Measurements from ENCODE around the gene RXRA.

The RXRA gene

DNA sequence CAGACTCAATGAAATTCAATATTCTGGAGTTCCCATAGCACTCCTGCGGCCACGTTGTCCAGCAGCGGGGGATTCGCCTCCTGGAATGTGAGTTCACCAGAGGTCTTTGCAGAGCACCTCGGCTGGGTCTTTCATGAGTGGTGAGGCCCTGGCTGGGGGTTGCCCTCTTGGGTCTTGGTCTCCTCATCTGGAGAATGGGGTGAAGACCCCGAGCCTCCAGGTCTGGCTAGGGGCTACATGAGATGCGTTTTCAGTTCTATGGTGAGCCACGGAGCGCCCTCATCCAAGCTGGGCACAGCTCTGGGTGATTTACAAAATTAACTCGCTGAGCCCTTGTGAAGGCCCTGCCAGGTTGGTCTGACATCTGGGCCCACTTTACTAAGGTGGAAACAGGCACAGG, 37.5 kb upstream of the RXRA start:
- H3K36me3 ChIP-seq (ENCODE audit: insufficient read depth, low read length) = no peaks in the 10 kb centered on the region
- H2AFZ ChIP-seq (ENCODE audit: low read depth, low read length) = no peak overlapping the region
- peaks cover 27% of the 10 kb centered on the region for H3K27me3 ChIP-seq (ENCODE audit: insufficient read depth, low read length)
- peaks cover 2% of the 10 kb centered on the region for H3K9me3 ChIP-seq (ENCODE audit: low read length)
- H3K4me3 ChIP-seq (ENCODE audit: low read length) = no peak overlapping the region
- H3K4me1 ChIP-seq (ENCODE audit: insufficient read depth, low read length) = peaks cover 10% of the 10 kb centered on the region

DNA sequence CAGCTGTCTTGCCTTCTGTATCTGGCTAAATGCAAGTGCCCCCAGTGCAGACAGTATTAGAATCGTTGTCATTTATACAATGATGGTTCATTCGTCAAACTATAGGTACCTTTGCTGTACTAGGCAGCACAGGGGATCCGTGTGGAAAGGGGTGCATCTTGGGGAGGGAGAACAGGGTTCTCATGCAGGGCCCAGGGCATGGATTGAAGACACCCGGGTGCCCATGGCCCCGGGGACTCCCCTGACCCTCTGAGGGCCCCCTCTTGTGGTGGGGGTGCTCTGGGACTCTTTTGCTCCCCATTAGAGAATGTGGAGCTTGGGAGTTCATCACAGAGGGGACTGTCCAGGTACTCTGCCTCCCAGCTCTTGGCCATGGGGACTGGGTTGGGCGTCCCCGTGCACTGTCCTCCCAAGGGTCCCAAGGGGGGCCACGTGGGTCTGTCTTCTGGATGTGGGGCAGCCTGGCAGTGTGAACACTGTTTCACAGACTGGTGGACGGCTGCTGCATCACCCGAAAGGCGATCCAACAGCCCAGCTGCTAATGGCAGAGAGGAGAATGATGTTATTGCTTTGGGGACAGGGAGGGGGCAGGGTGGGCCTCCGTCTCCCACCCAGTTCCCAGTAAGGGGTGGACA, 36.9 kb upstream of the RXRA start:
- H3K27me3 ChIP-seq (ENCODE audit: insufficient read depth, low read length) = peaks cover 27% of the 10 kb centered on the region
- peaks cover 16% of the 10 kb centered on the region for H3K4me1 ChIP-seq (ENCODE audit: insufficient read depth, low read length)
- no peaks in the 10 kb centered on the region for H3K36me3 ChIP-seq (ENCODE audit: insufficient read depth, low read length)
- no peak overlapping the region for H2AFZ ChIP-seq (ENCODE audit: low read depth, low read length)
- H3K4me3 ChIP-seq (ENCODE audit: low read length) = no peak overlapping the region
- peaks cover 2% of the 10 kb centered on the region for H3K9me3 ChIP-seq (ENCODE audit: low read length)

DNA sequence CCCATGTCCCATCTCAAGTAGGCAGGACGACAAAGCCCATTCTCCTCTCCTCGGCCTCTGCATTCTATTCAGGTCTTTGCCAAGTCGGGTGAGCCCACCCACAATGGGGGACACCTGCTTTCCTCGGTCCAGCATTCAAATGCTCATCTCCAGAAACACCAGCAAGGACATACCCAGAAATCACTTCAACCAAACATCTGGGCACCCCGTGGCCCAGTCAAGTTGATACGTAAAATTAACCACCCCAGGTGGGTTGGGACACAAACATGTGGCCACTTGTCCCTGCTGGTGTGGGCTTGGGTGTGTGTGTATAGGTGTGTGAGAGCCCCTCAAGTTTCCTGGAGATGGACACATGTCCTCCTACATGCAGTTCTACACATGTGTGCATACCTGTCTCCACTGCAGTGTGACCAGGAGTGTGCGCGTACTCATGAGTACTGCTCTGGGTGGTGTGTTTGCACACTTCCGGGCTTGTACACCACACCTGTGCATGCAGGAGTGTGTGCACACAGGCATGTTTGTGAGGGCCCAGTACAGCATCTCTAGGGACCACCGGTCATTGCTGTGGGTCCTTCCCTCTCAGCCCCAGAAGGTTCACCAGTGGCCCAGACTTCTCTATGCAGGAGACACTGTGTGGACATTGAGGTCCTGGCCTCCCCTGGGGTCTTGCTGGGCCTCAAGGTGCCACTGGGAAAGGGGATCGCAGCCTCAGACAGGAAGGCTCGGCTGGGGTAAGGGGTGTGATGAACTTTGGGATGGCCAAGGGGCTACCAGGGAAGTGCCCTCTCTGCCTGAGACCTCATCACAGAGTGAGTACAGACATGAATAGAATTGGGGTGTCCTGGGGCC, 35.4 kb upstream of the RXRA start:
- no peak overlapping the region for H2AFZ ChIP-seq (ENCODE audit: low read depth, low read length)
- no peak overlapping the region for H3K4me3 ChIP-seq (ENCODE audit: low read length)
- peaks cover 27% of the 10 kb centered on the region for H3K27me3 ChIP-seq (ENCODE audit: insufficient read depth, low read length)
- H3K36me3 ChIP-seq (ENCODE audit: insufficient read depth, low read length) = no peaks in the 10 kb centered on the region
- H3K9me3 ChIP-seq (ENCODE audit: low read length) = peaks cover 2% of the 10 kb centered on the region
- H3K4me1 ChIP-seq (ENCODE audit: insufficient read depth, low read length) = peaks cover 19% of the 10 kb centered on the region

DNA sequence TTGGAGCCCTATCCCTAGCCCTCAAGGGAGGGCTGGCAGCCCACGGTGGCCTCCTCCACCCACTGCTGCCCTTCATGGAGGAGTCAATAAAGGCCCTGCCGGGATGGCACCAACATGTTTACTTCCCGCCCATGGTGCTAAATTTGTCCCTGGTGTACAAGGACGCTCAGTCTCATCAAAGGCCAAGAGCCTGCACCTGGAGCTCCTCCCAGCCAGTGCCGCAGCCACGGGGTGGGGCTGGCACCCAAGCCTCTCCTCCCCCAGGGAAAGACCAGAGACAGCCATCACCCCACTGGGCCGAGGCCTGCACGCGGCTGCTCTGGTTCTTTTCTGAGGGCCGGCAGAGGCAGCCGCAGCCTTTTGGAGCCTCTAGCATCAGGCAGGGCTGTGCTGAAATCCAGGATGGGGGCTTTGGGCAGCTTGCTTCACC, 34.8 kb upstream of the RXRA start:
- Histone ChIP-seq H3K9me3 (ENCODE audit: low read length) (peaks cover 2% of the 10 kb centered on the region), H3K4me3 (ENCODE audit: low read length) (no peak overlapping the region), H3K27me3 (ENCODE audit: insufficient read depth, low read length) (peaks cover 27% of the 10 kb centered on the region), H3K4me1 (ENCODE audit: insufficient read depth, low read length) (peaks cover 23% of the 10 kb centered on the region), H3K36me3 (ENCODE audit: insufficient read depth, low read length) (no peaks in the 10 kb centered on the region), H2AFZ (ENCODE audit: low read depth, low read length) (no peak overlapping the region)

DNA sequence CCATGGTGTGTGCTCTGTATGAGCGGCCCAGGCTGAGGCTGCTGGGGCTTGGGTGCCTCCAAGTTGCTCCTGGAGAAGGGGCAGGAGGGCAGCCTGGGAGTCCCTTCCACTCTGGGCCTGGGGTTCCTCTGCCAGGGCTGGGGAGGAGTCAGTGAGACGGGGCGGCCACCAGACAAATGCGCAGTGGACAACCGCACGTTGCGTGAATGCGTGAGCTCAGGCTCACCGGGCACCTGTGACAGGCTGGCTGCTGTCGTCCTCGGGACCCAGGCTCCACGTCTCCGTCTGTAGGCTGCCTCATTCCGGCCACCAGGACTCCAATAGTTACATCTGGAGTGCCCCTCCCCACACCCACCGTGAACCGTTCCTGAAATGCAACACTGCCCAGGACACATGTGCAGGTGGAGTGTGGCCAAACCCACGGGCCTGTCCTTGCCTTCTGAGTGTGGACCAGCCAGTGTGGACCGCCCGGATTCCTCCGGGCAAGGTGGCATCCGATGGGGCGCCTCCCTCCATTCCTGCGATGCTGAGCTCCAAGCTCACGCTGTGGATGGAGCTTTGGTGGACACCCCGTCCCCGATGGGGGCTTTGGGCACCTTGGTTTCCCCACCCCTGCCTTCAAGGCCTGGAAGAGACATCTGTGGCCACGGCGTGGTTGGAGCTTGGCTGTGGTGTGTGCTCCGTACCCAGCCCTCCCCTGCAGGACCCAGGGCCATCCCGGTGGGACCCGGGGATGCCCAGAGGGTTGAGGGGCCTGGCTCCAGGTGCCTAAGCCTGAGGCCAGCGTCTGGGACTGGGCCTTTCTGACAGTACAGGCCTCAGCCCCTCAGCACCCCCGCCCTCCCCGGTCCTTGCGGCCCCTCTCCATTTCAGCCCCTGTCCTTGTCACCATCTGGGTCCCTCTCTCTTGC, 34.0 kb upstream of the RXRA start:
- peaks cover 30% of the 10 kb centered on the region for H3K4me1 ChIP-seq (ENCODE audit: insufficient read depth, low read length)
- H3K36me3 ChIP-seq (ENCODE audit: insufficient read depth, low read length) = no peaks in the 10 kb centered on the region
- no peak overlapping the region for H3K4me3 ChIP-seq (ENCODE audit: low read length)
- H3K9me3 ChIP-seq (ENCODE audit: low read length) = peaks cover 2% of the 10 kb centered on the region
- no peak overlapping the region for H2AFZ ChIP-seq (ENCODE audit: low read depth, low read length)
- peaks cover 20% of the 10 kb centered on the region for H3K27me3 ChIP-seq (ENCODE audit: insufficient read depth, low read length)

DNA sequence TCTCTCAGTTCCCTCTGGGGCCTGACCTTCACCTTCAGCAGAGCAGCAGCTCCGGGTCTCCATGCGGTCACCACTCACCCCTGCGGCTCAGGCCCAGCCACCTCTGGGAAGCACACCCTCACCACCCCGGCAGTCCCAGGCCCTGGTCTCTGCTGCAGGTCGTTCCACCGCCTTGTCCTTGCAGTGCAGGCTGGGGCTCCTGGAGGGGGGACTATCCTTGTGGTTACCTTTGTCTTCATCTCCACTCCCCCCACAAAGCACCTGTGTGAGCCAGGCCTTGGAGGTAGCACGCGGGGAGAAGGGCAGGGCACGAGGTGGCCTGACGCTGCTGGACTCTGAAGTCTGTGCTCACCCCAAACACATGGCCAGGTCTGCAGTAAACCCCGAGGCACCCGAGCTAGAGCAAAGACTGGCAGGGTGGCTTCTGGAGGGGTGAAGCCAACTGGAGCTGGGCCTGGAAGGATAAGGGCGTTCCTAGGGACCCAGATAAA, 33.2 kb upstream of the RXRA start:
- Histone ChIP-seq H3K27me3 (ENCODE audit: insufficient read depth, low read length) (peaks cover 19% of the 10 kb centered on the region), H3K4me1 (ENCODE audit: insufficient read depth, low read length) (peaks cover 32% of the 10 kb centered on the region), H2AFZ (ENCODE audit: low read depth, low read length) (no peak overlapping the region), H3K4me3 (ENCODE audit: low read length) (no peak overlapping the region), H3K9me3 (ENCODE audit: low read length) (peaks cover 2% of the 10 kb centered on the region), H3K36me3 (ENCODE audit: insufficient read depth, low read length) (no peaks in the 10 kb centered on the region)

DNA sequence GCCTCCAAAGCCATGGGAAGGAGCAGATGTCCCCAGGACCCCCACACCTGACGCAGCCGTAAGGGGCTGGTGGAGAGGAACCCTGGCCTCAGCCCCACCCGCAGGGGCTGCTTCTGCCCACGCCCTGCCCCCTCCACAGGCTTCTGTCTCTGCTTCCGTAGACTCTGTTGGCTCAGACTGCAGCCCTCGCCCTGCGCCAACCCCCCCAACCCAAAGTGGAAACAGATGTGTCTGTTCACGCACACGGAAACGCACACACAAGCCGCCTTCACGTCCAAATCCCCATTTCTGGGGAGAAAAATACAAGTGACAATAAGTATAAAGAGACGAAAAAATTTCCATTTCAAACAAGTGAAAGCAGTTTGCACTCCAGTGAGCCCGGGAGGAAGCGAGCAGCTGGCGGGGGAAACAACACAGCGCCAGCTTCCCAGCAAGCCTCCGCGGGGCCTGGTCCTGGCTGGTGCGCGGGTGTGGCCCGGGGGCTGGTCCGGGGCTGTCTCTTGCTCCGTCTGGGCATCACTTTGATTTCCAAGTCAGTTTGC, 32.6 kb upstream of the RXRA start:
- Histone ChIP-seq H3K4me1 (ENCODE audit: insufficient read depth, low read length) (peaks cover 32% of the 10 kb centered on the region), H3K36me3 (ENCODE audit: insufficient read depth, low read length) (no peaks in the 10 kb centered on the region), H3K4me3 (ENCODE audit: low read length) (peak overlapping the region; percentile 5), H3K9me3 (ENCODE audit: low read length) (peaks cover 2% of the 10 kb centered on the region), H2AFZ (ENCODE audit: low read depth, low read length) (peak overlapping the region; percentile 12), H3K27me3 (ENCODE audit: insufficient read depth, low read length) (peaks cover 17% of the 10 kb centered on the region)

DNA sequence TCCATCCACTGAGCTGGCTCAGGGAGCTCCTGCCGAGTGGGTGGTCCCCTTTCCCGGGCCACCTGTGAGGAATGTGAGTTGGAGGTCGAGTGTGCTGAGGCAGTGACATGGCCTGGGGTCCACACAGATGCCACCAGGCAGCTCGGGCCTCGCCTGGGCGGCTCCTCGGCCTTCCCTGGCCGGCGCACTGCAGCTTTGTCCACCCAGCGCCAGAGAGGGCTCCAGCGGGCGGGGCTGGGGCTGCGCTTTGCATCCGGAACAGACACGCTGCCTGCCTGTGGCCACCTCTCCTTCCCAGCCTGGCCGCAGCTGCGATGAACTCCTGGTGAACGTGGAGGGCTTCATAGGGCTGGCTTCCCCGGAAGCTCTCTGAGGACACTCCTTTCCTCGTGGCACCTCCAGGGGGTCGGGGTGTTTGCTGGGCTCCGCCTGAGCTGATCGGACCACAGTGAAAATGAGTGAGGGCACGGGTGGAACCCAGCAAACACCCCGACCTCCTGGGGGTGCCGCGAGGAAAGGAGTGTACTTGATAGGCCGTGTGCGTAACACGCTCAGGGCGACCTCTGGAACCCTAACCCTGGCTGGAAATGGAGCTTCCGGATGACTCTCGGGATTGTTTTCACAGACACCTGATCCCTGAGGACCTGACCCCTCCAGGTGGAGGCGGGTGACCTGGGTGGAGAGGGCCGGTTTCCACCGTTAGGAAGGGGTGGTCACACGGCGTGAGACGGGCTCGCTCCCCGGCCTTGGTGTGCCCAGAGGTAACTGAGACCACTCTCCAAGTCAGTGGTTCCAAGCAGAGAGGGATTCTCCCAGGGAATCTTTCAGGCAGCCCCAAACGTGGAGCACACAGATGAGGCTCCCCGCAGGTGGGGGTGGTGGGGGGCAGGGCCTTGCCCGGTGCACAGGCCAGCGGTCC, 31.8 kb upstream of the RXRA start:
- Histone ChIP-seq H3K27me3 (ENCODE audit: insufficient read depth, low read length) (peaks cover 17% of the 10 kb centered on the region), H3K4me1 (ENCODE audit: insufficient read depth, low read length) (peaks cover 32% of the 10 kb centered on the region), H3K36me3 (ENCODE audit: insufficient read depth, low read length) (no peaks in the 10 kb centered on the region), H3K4me3 (ENCODE audit: low read length) (peak overlapping the region; percentile 5), H3K9me3 (ENCODE audit: low read length) (peaks cover 2% of the 10 kb centered on the region), H2AFZ (ENCODE audit: low read depth, low read length) (peak overlapping the region; percentile 12)

DNA sequence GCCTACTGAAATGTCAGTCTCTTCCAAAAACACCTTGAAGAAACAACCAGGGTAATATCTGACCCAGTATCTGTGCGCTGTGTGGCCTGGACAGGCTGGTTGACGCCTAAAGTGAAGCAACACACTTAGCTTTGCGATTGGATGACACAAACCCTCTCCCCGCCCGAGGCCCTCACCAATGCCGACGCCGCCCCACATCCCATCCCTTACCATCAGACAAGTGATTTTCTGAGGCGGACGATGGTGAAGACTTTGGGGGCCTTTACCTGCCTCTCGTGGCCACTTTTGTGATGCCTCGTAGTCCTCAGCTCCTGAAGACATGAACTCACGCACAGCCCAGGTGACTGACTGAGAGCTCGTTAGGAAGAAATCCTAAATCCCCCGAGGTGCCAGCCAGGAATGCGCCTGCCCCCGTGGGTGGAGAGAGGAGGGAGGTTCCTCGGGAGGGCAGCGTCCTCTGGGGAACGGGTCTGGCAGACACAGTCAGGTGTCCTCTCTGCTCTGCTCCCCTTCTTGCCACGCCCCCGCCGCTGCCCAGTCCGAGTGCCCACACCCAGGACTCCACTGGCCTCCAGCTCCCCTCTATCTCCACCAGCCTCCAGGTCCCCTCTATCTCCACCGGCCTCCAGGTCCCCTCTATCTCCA, 31.0 kb upstream of the RXRA start:
- peaks cover 2% of the 10 kb centered on the region for H3K9me3 ChIP-seq (ENCODE audit: low read length)
- no peak overlapping the region for H2AFZ ChIP-seq (ENCODE audit: low read depth, low read length)
- no peak overlapping the region for H3K4me3 ChIP-seq (ENCODE audit: low read length)
- peaks cover 17% of the 10 kb centered on the region for H3K27me3 ChIP-seq (ENCODE audit: insufficient read depth, low read length)
- peaks cover 32% of the 10 kb centered on the region for H3K4me1 ChIP-seq (ENCODE audit: insufficient read depth, low read length)
- H3K36me3 ChIP-seq (ENCODE audit: insufficient read depth, low read length) = no peaks in the 10 kb centered on the region

DNA sequence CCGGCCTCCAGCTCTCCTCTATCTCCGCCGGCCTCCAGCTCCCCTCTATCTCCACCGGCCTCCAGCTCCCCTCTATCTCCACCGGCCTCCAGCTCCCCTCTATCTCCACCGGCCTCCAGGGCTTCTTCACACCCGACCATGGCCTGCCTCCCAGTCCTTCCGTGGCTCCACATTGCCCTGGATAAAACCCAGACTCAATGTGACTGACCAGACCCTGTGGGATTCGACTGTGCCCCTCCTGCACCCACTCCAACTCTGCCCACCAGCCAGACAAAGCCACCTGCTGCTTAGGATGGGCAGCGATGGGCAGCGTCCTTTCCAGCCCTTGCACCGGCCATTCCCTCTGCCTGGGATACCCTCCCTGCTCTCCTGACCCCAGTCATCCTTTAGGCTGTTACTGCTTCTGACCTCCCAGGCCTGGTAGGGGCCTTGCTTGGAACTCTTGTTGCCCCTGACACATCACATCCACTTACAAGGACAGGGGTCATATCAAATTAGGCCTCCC, 30.5 kb upstream of the RXRA start:
- H3K9me3 ChIP-seq (ENCODE audit: low read length) = peaks cover 1% of the 10 kb centered on the region
- H3K36me3 ChIP-seq (ENCODE audit: insufficient read depth, low read length) = no peaks in the 10 kb centered on the region
- H3K4me1 ChIP-seq (ENCODE audit: insufficient read depth, low read length) = peaks cover 32% of the 10 kb centered on the region
- H2AFZ ChIP-seq (ENCODE audit: low read depth, low read length) = no peak overlapping the region
- no peak overlapping the region for H3K4me3 ChIP-seq (ENCODE audit: low read length)
- H3K27me3 ChIP-seq (ENCODE audit: insufficient read depth, low read length) = peaks cover 17% of the 10 kb centered on the region

DNA sequence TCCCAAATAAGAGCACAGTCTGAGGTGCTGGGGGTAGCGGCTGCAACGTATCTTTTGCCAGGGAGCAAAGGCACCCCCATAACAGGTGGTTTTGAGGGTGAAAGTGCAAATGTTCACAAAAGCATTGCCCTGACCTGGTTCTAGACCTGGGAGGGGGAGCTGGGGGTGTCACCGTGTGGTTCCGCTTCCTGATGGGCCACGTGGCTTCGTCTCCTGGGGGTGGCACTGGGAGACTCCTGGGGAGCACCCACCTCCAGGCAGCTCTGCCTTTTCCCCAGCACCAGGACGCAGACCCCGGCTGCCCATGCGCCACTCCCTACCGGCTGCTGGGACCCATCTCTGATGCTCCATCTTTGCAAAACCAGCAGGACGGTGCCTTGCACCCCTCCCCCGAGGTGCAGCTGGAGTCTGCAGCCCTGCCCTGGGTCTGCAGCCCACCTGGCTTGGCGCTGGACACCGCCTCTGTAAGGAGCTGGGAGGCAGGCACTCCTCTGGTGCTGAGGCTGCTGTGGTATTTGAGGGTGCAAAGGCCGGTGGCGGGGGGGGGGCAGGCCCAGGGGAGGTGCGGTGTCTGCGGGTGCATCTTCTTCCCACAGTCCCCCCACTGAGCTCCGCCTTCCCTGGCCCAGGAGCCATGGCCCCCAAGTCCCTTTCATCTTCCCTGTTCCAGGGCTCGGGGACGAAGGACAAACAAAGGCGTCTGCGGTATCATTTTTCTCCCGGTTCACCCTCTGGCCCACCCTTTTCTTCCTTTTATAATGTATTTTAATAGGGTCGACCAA, 29.8 kb upstream of the RXRA start:
- no peak overlapping the region for H2AFZ ChIP-seq (ENCODE audit: low read depth, low read length)
- peaks cover 32% of the 10 kb centered on the region for H3K4me1 ChIP-seq (ENCODE audit: insufficient read depth, low read length)
- no peak overlapping the region for H3K4me3 ChIP-seq (ENCODE audit: low read length)
- H3K27me3 ChIP-seq (ENCODE audit: insufficient read depth, low read length) = peaks cover 16% of the 10 kb centered on the region
- H3K9me3 ChIP-seq (ENCODE audit: low read length) = no peaks in the 10 kb centered on the region
- no peaks in the 10 kb centered on the region for H3K36me3 ChIP-seq (ENCODE audit: insufficient read depth, low read length)
